Measurements from ENCODE around the gene PPP1R27.

PPP1R27 gene

GRCh38 chr17:81804559-81805399 is 30.1 kb downstream of the PPP1R27 start:
- DNase-seq (ENCODE audit: low spot score) = no peak

- no peak for DNase-seq (ENCODE audit: low spot score)
Observed at GRCh38 chr17:81803728-81804558, 30.9 kb downstream of the PPP1R27 start, which contains the start of gene GCGR. Gene GCGR (plus strand): TSS chr17:81804150. CDS start chr17:81809019, 4,869 bp downstream.

GRCh38 chr17:81802856-81803643 is 31.8 kb downstream of the PPP1R27 start:
- no peak for DNase-seq (ENCODE audit: low spot score)

- DNase-seq (ENCODE audit: low spot score) = no peak
Observed at GRCh38 chr17:81802048-81802758, 32.6 kb downstream of the PPP1R27 start.

- no peak for DNase-seq (ENCODE audit: low spot score)
Observed at GRCh38 chr17:81801327-81801726, 33.5 kb downstream of the PPP1R27 start.

- DNase-seq (ENCODE audit: low spot score) = no peak
Observed at GRCh38 chr17:81794509-81794908, 40.3 kb downstream of the PPP1R27 start.

GRCh38 chr17:81794074-81794476 is 40.8 kb downstream of the PPP1R27 start:
- DNase-seq (ENCODE audit: low spot score) = no peak

- DNase-seq (ENCODE audit: low spot score) = no peak
Observed at GRCh38 chr17:81792675-81793615, 41.9 kb downstream of the PPP1R27 start.

Data from COLO829 (cell line).